GM19324 (cell line): ENCODE measurements around the gene KCTD7.
A peak's percentile ranks its signal among the peaks of the same experiment; 100 is the strongest.
"Not testable (repeated sequence)": the region's sequence is repeated elsewhere in the genome, so short reads cannot be mapped to it uniquely, and the experiment has no call there.

Source experiments
- ATAC-seq: cut with Tn5 transposase; IDR thresholded peaks from one replicate; pipeline ENCODE4 v1.9.1; 2021; ENCODE audit warnings: mild to moderate bottlenecking, moderate library complexity; ENCODE audit not compliant: unreplicated experiment, low FRiP score

The KCTD7 gene

DNA sequence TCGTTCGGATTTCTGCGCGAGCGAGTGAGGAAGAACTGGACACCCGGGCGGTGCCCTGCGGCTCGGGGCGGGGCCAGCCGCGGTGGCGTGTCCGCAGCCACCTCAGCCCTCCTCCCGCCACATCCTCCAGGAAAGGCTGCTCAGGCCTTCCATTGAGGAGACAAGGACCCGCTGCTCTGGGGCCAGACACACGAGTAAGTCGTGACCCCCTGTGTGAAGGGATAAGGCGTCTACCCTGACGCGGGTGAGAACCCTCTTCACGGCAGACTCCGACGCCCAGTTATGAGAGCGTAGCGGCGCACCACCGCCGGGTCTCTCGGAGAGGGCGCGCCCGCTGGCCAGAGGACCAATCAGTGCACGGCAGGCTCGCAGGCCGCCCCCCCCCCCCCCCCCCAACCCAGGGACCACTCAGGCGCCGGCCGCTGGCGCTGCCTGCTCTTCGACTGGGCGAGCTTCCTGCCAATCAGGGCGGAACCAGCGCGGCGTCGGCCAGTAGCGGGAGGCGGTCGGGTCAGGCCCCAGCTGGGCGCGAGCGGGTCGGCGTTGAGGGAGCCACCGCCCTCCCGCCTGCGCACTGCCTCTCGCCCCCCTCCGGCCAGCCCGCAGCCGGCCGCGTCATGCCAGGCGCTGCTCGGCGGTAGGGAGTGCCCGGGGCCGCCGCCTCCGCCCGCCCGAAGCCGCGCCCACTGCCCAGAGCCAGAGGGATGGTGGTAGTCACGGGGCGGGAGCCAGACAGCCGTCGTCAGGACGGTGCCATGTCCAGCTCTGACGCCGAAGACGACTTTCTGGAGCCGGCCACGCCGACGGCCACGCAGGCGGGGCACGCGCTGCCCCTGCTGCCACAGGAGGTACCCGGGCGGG is at the start of gene KCTD7:
KCTD7 (plus strand) TSS at position 521 of the 861 bp plus-strand sequence; CDS start at position 705, 184 bp downstream.
- peak; percentile 92 for ATAC-seq

DNA sequence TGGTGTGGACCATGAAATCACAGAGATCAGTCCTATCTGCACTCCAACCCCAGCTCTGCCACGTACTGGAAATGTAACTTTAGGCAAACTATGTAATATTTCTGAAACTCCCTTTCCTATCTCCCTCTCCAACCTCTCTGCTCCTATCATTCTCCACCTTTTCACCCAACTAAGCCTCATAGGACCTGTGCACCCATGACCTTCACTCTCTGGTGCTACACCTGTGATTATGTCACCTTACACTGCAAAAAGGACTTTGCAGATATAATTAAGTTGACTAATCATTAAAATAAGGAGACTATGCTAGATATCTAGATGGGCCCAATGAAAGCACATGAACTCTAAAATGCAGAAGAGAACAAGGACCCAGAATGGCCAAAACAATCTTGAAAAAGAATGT is 48.3 kb upstream of the KCTD7 start:
- ATAC-seq = not testable (repeated sequence)

DNA sequence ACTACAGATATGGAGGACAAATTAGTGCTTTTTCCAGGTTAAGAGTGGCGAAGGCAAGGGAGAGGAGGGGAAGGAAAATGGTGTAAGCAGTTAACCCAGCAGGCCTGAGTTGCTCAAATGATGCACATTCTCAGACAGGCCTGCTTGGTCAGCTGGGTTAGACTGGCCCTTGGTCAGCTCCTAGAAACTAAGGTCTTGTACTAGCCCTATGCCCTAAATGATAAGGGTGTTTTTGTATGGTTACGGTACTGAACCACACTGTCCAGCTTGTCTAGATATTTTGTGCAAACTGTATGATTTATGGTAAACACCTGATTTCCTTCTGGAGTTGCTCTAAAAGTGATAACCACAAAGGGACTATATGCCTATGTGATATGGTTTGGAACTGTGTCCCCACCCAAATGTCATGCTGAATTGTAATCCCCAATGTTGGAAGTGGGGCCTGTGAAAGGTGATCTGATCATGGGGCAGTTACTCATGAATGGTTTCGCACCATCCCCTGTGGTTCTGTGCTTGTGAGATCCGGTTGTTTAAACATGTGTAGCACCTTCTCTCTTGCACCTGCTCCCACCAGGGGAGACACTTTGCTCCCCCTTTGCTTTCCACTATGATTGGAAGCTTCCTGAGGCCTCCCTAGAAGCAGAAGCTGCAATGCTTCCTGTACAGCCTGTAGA is 45.7 kb upstream of the KCTD7 start:
- ATAC-seq = not testable (repeated sequence)

DNA sequence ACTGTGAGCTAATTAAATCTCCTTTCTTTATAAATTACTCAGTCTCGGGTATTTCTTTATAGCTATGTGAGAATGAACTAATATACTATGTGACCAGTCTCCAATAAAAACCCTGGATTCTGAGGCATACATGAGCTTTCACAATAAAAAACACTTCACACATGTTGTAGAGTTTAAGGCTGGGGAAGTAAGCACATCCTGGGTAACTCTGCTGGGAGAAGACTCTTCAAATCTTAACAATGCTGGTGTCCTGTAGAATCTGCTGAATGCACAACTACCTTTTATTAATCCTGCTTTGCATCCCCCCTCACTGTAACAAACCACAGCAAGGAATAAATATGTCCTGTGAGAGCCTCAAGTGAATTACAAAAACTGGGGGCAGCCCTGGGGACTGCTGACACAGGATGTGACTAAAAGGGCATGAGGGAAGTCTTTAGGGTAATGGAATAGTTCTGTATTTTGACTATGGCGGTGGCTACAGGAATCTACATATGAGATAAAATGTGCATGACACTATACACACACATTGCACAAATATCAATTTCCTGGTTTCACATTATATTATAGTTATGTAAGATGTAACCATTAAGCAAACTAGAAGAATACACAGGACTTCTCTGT is 45.1 kb upstream of the KCTD7 start:
- no peak for ATAC-seq

DNA sequence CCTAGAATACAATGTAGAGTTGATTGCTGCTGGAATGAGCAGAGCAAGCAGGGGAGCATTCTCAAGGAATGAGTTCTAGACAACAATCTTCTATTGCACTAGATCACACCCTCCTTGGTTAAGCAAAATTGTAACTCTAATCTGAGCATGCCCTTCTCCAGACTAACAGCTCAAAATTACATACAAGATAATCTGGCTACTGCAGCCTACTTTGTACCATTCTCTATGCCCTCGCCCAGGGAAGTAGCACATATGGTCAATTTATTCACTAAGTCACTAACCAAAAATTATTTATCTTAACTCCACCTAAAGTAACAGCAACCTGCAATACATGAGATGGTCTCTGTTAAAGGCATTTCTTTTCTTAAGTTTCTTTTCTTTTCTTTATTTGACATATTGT is 42.5 kb upstream of the KCTD7 start:
- no peak for ATAC-seq

DNA sequence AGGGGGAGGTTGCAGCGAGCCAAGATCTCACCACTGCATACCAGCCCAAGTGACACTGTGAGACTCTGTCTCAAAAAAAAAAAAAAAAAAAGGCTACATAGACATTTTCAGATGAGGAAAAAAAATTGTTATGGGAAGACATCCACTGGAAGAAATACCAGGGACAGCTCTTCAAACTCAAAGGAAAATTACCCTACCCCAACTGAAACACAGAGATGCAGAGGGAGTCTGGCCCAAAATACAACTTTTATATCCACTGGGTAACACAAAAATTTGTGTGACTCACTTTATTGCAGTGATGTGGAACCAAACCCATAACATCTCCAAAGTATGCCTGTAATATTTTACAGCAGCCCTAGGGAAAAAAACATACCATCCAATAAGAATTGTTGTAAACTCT is 40.5 kb upstream of the KCTD7 start:
- ATAC-seq = not testable (repeated sequence)

DNA sequence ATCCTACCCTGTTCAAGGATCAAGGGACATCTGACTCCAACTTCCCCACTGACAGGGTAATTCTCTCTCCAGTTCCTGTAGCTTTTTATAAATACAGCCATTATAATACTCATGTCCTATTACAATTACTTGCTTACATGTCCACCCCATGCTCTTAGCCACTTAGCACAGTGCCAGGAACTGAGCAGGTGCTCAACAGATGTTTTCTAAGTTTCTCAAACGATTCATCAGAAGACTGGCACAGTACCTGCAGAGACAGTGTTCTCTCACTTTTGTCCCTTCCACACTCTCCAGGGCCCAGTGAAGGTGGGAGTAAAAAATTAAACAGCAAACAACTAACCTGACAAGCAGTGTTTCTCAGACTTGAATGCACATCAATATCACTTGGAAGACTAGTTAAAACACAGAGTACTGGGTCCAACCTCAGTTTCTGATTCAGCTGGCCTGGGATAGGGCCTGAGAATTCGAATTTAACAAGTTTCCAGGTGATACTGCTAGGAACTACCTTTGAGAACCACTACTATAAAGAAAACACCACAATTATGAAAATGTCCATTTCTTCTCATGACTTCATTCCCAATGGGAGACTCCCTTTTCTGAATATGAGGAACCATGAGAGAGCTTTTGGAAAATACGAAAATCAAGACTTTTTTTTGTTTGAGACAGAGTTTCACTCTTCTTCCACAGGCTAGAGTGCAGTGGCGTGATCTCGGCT is 39.7 kb upstream of the KCTD7 start:
- not testable (repeated sequence) for ATAC-seq

DNA sequence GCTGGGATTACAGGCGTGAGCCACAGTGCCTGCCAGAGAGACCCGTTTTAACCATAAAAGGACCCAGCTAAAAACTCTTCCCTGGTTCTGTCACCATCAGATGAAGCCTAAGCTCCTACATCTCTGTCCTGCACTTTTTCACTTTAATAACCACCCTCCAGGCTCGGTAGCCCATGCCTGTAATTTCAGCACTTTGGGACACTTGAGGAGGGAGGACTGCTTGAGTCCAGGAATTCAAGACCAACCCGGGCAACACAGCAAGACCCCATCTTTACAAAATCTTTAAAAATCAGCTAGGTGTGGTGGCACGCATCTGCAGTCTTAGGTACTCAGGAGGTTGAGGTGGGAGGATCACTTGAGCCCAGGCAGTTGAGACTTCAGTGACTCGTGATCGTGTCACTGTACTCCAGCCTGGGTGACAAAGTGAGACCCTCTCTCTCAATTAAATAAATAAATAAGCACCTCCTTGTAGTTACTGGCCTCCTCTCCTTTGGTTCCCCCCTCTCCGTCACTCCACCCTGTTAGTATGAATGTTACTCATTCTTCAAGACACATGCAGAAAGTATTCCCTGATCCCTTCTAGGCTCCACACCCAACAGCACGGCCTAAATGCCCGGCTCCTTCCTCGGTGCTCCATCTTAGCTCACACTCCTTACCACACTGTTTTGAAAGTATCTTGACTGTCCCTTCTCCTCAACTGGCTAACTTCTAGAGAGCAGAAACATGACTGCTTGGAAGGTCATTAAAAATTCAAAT is 38.2 kb upstream of the KCTD7 start:
- ATAC-seq = not testable (repeated sequence)

DNA sequence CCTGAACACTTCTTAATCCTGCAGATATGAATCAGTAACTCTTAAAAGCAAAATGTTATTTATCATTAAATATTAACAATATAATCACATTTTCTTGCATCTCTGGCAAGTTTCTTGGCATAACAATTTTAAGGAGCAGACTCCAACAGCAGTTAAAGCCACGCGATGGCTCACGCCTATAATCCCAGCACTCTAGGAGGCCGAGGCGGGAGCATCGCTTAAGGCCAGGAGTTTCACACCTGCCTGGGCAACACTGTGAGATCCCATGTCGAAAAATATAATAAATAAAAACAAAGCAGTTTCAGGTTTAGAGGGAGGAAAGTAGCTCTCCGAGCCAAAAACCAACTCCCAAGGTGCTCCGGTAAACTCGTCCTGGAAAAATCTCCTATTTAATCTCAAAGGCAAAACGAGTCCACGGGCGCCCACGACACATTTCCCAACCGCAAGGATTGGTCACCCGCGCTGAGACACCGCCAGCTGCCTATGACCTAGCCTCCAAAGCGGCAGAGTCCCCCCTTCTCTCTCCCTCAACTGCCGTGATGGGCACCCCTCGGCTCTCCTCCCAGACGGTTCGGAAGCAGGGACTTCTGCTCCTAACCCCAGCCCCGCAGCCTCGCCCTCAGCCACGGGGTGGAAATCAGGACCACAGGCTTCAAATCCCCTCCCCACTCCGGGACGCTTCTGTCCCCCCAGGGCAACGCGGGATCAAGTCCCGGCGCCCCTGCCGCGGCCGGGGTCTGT is 37.5 kb upstream of the KCTD7 start:
- not testable (repeated sequence) for ATAC-seq

DNA sequence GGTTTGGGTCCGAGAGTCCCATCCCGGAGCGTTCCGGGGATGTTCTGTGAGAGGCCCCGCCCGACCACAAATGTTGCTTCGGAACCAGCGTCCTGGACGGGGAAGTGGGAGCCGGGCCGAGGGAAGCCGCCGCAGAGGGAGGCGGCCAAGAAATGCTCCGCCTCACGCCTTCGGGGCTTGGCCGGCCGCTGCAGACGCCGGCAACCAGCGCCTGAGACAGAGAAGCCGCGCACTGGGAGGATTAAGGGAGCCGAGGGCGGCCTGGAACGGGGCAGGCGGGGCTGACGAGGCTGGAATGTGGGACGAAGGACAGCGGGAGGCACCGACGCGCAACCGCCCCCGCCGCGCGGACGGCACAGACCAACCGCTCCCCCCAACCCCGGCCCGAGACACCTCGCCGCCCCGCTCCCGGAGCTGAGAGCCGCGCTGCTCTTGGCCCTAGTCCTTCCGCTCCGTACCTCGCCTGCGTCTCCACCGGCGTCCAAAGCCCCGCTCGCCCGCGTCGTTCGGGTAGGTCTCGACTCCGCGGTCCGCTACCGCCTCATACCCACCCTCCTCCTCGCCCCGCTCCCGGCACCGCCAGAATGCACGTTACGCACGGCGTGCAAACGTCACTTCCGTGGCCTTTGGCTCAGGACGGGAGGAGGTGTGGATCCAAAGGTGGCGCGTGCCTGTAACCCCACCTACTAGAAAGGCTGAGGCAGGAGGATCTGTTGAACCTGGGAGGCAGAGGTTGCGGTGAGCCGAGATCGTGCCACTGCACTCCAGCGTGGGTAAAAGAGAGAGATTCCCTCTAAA is 36.7 kb upstream of the KCTD7 start:
- peak; percentile 99 for ATAC-seq

DNA sequence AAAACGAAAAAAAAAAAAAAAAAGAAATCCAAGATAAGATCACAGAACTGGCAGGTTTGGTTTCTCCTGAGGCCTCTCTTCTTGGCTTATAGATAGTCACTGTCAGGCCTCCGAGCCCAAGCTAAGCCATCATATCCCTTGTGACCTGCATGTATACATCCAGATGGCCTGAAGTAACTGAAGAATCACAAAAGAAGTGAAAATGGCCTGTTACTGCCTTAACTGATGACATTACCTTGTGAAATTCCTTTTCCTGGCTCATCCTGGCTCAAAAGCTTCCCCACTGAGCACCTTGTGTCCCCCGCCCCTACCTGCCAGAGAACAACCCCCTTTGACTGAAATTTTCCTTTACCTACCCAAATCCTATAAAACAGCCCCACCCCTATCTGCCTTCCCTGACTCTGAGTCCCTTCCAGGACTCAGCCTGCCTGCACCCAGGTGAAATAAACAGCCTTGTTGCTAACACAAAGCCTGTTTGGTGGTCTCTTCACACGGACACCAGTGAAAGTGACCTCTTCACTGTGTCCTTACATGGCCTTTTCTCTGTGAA is 36.0 kb upstream of the KCTD7 start:
- peak; percentile 16 for ATAC-seq

DNA sequence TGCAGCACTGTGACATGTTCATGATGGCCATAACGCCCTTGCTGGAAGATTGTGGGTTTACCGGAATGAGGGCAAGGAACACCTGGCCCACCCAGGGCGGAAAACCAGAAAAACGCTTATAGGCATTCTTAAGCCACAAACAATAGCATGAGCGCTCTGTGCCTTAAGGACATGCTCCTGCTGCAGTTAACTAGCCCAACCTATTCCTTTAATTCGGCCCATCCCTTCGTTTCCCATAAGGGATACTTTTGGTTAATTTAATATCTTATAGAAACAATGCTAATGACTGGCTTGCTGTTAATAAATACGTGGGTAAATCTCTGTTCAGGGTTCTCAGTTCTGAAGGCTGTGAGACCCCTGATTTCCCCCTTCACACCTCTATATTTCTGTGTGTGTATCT is 34.6 kb upstream of the KCTD7 start:
- ATAC-seq = not testable (repeated sequence)

DNA sequence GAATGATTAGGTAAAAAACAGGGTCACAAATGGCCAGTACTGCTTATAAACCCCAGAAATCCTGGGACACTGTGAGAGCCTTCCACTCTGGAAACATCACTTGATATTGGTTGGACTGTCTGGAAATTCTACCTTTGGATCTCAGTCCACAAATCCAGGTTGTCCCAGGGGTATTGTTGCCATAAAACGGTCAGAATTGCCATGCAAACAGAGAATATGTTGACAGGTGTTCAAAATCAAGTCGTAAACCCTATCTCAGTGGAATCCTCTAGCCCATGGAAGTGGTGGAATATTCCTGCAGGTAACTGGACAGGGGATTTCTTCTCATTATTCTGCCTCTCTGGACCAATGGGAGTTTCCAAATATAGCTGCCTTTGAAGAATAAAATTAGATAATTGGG is 31.2 kb upstream of the KCTD7 start:
- ATAC-seq = no peak

DNA sequence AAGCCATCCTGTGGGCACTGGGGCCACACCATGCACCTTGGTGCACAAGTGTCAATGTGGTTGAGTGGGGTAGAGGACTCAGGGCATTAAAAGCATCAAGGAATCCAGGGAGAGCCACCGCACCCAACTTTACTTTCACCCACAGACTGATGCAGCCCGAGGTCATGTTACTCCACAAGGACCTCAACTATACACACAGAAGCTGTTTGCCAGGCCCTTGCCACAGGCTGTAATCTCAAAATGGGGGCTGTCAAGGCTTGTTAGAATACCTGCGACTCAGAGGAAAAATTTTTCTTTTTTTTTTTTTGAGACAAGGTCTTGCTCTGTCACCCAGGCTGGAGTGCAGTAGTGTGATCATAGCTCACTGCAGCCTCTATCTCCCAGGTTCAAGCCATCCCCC is 26.5 kb upstream of the KCTD7 start:
- no peak for ATAC-seq

DNA sequence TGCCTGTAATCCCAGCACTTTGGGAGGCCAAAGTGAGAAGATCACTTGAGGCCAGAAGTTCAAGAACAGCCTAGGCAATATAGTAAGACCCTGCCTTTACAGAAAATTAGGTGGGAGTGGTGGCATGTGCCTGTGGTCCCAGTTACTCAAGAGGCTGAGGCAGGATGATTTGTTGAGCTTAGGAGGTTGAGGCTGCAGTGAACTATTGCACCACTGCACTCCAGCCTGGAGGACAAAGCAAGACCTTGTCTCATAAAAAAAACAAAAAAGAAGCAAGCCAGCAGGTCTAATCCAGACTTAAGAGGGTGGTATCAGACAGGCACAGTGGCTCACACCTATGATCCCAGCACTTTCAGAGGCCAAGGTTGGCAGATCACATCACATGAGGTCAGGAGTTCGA is 24.5 kb upstream of the KCTD7 start:
- no peak for ATAC-seq

DNA sequence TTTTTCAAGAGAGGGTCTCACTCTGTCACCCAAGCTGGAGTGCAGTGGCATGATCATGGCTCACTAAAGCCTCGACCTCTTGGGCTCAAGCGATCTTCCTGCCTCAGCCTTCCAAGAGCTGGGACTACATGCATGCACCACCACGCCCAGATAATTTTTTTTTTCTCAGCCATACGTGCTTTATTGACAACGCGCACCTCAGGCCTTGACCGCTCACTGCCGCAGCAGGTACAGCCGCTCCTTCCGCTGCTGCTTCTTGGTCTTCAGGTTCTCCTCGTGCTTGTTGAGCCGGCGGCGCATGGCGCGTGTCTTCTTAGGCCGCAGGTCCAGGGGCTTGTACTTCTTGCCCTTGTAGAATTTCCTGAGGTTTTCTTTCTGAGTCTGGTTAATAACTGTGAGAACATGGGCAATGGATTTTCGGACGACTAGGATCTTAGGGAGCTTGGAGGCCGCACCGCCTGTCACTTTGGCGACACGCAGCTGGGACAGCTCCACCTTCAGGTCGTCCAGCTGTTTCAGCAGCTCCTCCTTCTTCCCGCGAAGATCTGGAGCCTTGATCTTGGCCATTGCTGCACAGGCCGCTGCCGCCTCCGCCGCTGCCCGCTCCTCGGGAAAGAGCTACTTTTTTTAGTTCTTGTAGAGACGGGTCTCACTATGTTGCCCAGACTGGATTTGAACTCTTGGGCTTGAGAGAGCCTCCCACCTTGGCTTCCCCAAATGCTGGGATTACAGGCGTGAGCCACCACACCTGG is 22.0 kb upstream of the KCTD7 start:
- ATAC-seq = not testable (repeated sequence)

DNA sequence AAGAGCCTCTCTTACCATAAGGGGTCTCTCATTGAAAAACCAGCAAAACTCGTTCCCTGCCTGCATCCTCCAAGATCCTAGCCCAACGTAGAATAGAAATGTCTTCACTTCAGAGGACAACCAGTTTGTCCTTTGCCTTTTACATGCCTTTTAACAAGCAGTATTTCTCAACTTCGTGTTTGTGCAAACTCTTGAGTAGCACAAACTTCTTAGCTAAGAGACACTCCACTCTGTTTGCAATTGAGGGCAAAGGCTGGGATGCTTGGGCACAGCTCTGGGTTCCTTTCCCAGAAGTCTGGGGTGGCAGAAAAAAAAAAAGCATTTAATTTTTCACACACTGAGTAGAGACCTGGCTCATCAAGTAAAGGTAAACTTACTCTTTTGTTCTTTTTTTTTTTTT is 19.5 kb upstream of the KCTD7 start:
- no peak for ATAC-seq

DNA sequence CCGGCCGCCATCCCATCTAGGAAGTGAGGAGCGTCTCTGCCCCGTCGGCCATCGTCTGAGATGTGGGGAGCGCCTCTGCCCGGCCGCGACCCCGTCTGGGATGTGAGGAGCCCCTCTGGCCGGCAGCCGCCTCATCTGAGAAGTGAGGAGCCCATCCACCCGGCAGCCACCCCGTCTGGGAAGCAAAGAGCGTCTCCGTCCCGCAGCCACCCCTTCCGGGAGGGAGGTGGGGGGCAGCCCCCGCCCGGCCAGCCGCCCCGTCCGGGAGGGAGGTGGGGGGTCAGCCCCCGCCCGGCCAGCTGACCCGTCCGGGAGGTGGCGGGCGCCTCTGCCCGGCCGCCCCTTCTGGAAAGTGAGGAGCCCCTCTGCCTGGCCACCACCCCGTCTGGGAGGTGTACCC is 14.1 kb upstream of the KCTD7 start:
- ATAC-seq = not testable (repeated sequence)
